NCI-H1105 (cell line): ENCODE data around the gene WASHC3.
"Not testable (repeated sequence)": the region's sequence is repeated elsewhere in the genome, so short reads cannot be mapped to it uniquely, and the experiment has no call there.

Experiments
- DNase-seq: peaks from one replicate; lab custom pipeline; 2025; lab: John Stamatoyannopoulos, UW

The WASHC3 gene

DNA sequence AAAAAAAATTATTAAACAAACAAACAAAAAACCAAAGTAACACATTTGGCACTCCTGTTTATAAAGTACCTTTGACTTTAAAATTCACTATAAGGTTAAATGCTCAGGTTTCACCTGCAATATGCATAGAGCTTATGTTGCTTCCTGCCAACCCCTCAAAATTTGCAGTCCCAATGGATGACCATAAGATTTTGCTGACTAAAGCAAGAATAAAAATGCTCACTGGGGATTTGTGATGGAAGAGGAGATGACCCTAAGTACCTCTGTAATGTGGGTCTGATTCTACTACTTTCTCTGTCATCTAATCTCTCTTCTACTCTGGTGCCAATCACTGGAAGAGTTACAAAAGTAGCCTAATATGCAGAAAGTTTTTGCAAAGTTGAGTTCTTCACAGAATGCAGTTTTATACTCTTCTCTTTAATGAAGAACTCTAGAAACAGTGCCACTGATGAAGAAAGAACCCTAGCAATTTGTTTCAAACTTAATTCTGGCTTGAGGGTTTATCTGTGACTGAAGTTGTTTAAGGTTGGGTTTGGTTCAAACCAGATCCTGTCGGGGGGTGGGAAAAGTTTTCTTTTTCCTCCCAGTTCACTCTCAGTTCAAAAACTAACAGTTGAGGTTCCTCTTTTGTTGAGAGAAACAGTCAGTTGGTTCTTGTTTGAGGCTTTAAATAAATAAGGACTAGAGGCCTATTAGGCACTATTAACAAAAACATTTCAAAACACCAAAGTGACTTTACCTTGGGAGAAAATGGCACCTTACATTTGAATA lies 10.9 kb downstream of the WASHC3 start:
- no peak for DNase-seq

- no peak for DNase-seq
Observed at GRCh38 chr12:102043928-102044327, 17.9 kb downstream of the WASHC3 start.

DNA sequence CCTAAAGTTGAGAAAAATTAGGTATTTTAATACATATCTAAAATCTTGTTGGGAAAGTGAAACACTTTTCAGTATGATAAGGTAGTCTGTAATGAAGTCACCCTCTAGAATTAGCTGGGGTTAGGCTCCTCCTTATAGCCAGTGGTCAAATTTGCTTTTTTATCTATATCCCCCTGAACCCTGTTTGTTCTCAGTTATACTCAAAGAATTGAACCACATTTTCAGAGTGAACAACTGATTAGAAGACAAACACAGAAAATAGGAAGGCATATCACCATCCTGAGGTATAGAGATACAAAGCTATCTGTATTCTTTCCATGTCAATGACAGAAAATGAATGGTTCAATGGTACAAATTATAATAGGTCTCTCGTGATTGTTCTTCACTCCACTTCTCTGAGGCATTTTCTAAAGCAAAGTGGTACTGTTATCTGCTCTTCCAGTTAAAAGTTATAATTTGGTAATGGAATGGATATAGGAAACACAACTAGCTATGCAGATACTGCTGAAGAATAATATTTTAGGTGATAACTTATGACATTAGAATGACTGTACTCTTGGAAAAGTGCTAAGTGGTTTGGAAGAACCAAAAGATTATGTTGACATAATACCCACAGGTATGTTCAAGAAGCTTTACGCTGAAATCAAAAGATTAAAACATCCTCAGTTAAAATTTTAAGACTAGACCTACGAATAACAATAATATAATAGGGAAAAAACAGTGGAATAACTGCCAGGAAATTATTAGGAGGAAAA lies 27.6 kb downstream of the WASHC3 start:
- no peak for DNase-seq

GRCh38 chr12:102031852-102032251 lies 29.9 kb downstream of the WASHC3 start:
- DNase-seq = no peak

DNA sequence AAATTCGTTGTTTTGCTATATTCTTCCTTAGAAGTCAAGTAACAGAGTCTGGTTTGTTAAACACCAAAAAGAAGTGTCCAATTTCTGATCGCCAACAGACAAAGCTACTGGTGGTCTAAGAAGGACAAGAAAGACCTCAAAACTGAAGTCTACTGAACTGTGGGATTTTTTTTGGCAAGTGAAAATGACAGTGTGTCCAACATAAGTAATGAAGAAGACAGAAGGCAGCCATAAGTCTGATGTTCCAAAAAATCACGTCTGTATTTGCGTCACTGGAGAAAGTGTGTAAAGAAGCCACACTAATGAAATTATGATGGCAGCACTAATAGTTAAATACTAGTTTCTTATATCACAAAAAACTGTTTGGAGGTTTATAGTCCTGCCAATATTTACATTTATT lies 32.6 kb downstream of the WASHC3 start:
- DNase-seq = no peak

DNA sequence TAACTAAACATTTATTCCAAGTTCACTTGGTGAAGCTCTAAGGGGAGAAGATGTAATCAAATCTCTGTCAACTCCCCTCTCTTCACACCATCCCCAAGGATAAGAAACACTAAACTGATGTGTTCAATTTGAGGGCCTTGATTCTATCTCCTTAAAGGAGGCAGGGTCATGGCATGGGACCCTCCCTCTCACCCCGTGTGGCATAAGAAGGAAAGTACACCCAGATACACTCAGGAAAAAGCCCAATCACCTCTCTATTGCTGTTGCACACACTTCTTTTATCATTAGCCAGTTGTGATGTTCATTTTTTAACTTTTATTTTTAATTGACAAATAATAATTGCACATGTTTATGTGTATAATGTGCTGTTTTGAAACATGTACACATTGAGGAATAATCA lies 35.1 kb downstream of the WASHC3 start:
- DNase-seq = no peak

- DNase-seq = no peak
Observed at GRCh38 chr12:102024765-102025164, 37.0 kb downstream of the WASHC3 start.

DNA sequence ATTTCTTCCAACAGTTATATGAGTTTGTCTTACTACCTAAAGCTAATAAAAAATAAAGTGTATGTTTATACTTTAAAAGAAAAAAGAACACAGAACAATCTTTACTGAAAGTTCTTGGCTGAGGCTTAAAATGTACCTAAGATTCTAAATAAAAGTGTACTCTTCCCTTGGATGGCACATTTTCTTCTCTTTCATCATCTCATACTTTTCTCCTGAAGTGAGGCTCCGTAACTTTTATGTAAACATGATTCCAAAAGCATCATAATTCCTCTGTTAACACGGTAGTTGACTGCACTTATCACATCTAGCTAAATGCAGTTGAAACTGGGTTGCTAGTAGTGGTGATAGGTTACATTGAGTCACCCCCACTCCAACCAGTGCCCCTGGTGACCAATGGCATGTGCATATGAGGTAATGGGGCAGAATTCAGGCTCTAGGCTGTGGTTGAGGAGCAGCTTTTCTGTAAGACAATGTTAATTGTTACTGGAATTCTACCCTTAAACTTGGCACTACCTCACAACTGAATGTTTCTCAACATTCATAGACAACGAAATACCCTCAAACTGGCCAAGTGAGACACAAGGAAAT lies 38.4 kb downstream of the WASHC3 start:
- no peak for DNase-seq

DNA sequence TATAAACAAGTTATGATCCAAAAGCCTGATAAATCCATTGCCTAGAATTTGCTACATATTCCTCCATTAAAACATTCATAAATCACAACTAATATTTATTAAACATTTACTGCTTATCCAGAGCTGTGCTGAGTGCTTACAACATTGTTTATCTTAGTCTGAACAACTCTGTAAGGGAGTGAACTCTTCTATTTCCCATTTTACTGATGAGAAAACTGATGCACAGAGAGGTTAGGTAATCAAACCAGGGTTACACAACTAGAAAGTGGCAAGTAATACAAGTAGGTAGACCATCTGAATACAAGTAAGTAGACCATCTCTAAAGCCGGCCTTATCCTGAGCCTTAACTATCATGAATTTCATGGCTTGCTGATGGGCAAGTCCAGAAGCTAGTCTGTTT lies 39.5 kb downstream of the WASHC3 start:
- DNase-seq = no peak

- no peak for DNase-seq
Observed at GRCh38 chr12:102021540-102022246, 40.1 kb downstream of the WASHC3 start.

- not testable (repeated sequence) for DNase-seq
Observed at GRCh38 chr12:102018607-102019006, 43.2 kb downstream of the WASHC3 start.

DNA sequence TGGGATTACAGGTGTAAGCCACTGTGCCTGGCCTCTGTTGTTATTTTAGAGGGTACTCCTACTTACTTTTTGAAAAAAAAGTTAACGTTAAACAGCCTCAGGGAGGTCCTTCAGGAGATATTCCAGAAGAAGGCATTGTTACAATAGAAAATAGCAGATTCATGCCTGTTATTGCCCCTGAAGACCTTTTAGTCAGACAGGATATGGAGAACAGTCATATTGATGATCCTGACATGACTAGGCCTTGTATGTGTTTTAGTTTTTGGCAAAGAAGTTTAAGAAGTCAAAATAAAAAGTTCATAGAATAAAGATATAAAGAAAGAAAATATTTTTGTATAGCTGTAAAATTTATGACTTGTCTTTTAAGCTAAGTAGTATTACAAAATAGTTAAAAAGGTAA lies 45.3 kb downstream of the WASHC3 start:
- DNase-seq = no peak

DNA sequence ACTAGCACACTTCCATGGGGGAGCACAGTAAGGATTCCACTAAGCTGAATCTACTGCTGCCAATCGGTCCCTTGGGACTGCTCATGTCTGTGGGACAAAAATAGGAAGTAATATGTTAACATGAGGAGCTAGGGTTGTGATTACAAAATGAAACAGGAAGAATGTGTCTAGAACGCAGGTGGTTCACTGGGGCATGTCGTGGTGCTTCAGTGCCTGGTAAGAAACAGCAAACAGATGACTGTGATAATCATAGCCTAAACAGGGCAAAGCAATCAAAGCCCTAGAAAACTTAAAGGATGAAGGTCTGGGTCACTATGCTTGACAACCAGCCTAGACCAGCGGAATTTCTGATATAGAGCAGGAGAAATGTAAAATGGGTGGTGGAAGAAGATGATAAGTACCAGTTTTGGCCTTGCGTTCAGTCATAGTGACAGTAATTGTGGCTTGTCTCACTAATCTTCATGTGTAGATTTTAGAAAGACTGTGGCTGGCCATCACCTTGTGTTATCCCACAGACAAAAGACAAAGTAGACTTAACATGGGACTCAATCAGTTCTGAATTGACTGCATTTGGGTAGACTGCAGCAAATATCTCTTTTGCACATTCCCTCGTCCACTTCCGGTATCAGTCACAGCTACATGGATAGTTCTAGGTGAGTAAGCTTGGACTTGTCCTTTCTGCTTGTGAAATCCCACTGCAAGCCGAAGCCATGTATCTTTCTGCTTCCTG lies 51.4 kb downstream of the WASHC3 start:
- DNase-seq = no peak

DNA sequence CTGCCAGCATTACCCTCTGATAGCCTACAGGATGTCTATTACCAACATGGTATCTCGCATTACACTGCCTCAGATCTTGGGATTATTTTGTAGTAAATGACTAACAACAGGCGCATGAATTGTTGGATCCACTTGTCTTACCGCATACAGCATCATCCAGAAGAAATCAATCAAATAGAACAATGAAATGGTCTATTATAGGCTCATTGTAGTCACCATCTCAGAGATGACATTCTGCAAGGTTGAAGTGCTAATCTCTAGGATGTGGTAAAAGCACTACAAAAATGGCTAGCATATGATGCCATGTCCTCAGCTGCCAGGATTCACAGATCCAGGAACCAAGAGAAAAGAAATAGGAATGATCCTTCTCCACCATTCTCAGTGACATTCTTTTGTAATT lies 52.0 kb downstream of the WASHC3 start:
- no peak for DNase-seq

DNA sequence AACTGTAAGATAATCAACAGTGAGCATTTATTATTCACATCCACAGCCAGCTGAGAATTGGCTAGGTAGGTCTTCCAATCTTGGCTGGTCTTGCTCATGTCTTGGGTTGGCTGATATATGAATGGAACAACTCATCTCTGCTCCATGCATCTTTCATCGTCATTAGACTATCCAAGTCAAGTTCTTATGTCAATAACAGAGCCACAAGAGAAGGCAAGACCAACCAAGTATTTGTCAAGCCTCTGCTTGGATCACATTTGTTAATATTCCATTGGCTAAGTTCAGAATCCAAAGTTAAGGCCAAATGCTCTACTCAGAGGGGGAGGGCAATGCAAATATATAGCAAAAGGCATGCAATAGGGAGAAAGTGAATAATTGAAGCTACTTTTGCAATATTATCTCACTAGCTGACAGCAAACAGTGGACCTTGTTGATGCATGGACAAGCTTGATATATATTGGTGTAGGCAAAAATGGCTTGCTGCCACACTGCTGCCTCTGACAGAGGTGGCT lies 53.1 kb downstream of the WASHC3 start:
- DNase-seq = no peak

DNA sequence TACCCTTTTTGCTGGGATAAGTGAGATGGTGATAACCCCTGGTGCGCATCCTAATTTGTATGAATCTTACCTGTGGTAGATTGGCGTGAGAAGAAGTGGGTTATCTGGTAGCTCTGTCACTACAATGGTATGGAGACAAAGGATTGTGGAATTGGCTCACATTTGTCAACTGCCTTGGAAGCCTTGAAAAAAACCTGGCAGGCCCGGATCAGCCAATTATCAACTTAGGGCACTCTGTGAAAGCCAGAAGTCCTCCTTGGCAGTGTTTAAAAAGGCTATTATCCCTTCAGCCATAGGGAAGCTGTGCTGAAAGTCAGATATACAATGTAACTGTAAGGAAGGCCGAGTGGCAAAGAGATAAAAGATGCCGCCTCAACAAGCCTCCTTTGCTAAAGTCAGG lies 56.5 kb downstream of the WASHC3 start:
- no peak for DNase-seq

DNA sequence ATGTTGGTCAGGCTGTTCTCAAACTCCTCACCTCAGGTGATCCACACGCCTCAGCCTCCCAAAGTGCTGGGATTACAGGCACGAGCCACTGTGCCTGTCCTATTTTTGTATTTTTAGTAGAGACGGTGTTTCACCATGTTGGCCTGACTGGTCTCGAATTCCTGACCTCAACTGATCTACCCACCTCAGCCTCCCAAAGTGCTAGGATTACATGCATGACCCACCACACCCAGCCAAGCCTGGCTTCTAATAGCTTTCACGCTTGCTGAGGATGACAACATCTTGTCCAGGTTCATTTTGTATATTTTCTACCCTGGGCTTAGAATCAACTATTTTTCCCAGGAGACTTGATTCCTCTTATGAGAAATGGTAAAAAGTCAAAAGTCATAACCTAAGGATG lies 64.7 kb downstream of the WASHC3 start:
- no peak for DNase-seq

DNA sequence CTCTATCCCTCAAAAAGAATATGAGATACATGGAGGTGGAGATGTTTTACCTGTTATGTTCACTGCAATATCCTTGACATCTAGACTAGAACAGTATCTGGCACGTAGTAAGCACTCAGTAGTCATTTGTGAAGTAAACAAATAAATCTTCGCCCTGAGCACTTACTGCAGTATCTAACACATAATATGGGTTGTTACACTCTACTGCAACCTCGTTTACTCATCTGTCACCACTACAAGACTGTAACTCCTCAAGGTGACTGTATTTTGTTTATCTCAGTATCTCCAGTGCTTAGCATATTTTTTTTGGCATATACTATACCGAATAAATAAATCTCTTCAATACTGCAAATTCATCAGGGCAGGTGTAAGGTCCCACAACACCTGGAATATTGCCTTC lies 66.1 kb downstream of the WASHC3 start:
- DNase-seq = no peak

DNA sequence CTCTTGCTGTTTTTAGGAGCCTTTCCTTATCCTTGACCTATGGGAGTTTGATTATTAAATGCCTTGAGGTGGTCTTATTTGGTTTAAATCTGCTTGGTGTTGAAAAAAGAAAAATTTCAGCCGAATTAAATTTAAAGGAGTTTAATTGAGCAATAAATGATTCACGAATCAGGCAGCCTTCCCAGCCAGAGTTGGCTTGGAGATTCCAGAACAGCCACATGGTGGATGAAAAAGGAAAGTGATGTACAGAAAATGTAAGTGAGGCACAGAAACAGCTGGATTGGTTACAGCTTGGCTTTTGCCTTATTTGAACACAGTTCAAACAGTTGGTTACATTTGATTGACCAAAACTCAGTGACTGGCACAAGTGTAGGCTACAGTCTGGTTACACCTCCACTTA lies 69.7 kb downstream of the WASHC3 start:
- DNase-seq = no peak

DNA sequence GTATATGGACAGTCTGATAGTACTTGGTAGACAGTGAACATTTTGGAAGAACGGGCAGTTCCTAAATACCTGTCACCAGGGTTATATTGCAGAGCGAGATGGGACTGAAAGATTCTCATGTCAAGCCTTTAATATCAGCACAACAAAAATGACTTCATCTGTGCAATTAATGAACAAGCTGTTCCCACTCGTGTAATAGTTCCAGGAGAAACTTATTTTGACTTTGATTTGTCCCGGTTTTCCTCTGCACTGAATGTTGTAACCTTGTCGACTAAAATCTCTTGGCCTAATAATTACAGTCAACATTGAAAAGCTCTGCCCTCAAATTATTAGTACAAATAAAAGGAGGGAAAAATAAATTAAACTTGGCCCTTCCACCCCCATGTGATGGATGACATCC lies 79.5 kb downstream of the WASHC3 start:
- DNase-seq = no peak

- DNase-seq = no peak
Observed at GRCh38 chr12:101981868-101982267, 79.9 kb downstream of the WASHC3 start.

GRCh38 chr12:101968770-101969169 lies 93.0 kb downstream of the WASHC3 start:
- DNase-seq = no peak
